K562 (cell line): ENCODE data around the gene SCAP. TPM values are rescaled to one million over a fixed set of nuclear protein-coding genes. Genes with fewer than 3 reads are reported as not detected.

ENCODE experiments used
- FOXJ3 ChIP-seq: sonication (generic); formaldehyde crosslinking; IDR thresholded peaks from 2 replicates; pipeline ENCODE4 v1.4.0; 2020; ENCODE audit warnings: mild to moderate bottlenecking, missing genetic modification reagents
- IRF1 ChIP-seq: sonication (generic); formaldehyde crosslinking; IDR thresholded peaks from 2 replicates; pipeline ENCODE4 v1.8.0; 2022; ENCODE audit warnings: missing genetic modification reagents, mild to moderate bottlenecking, borderline replicate concordance
- MTA2 ChIP-seq: fragments of 450-650 bp; IDR thresholded peaks from 2 replicates; pipeline ENCODE4 v1.6.1; 2016; ENCODE audit warnings: low read depth
- PHF20 ChIP-seq: fragments of 450-650 bp; IDR thresholded peaks from 2 replicates; pipeline ENCODE4 v1.6.1; 2018; ENCODE audit not compliant: partially characterized antibody
- SRSF9 ChIP-seq: fragments of 200-400 bp; formaldehyde crosslinking; IDR thresholded peaks from 2 replicates; pipeline ENCODE4 v1.6.1; 2017; ENCODE audit warnings: low read depth, low read length, borderline replicate concordance
- ZBTB40 ChIP-seq, 2 experiments: fragments of 450-650 bp in 1 of 2; sonication (generic) in 1 of 2; formaldehyde crosslinking in 1 of 2; IDR thresholded peaks; 2 replicates each; pipeline versions ENCODE4 v1.7.1 to v1.9.0; 2016 to 2022; ENCODE audit warnings: inconsistent platforms in 1 of 2, mild to moderate bottlenecking in 1 of 2, missing genetic modification reagents in 1 of 2
- ZNF764 ChIP-seq: fragments of 250-450 bp; sonication (Bioruptor Pico); IDR thresholded peaks from 2 replicates; pipeline ENCODE4 v1.4.0; 2020; ENCODE audit warnings: low read depth, mild to moderate bottlenecking, moderate library complexity
- polyA plus RNA-seq, 8 experiments: library from polyadenylated mRNA; depleted of rRNA in 4 of 8; stranded (reverse) in 5 of 8; unstranded in 3 of 8; fragments of >200 nt; fragmentation: Nextera tagmentation in 2 of 8; fragmentation: Illumina TruSeq in 1 of 8; extraction: Ambion mirVana in 2 of 8; extraction: Trizol in 1 of 8; gene quantifications; 2 replicates each; pipeline versions ENCODE4 v1.2.1 to v1.2.3, GENCODE V29; 2011 to 2014; ENCODE audit warnings: inconsistent platforms in 1 of 8, missing spikeins in 1 of 8
- total RNA-seq, 7 experiments: library from RNA; depleted of rRNA in 6 of 7; stranded (reverse); fragments of >200 nt in 6 of 7; fragmentation: Illumina TruSeq in 2 of 7; extraction: Trizol in 2 of 7; gene quantifications; 2 replicates each; pipeline versions ENCODE4 v1.2.1 to v1.2.3, GENCODE V29; 2011 to 2021; ENCODE audit warnings: low replicate concordance in 1 of 7

Gene SCAP
- total and polyA plus RNA-seq, 9 of the 15 experiments (the other 6 are each of a cell fraction or from before 2014, with no cell fraction given): 2.6 to 104 (median 37.8) TPM

- TF ChIP-seq ZBTB40 (IDR thresholded peaks at IDR 0.05): peak; percentile 33; the same call in 1 of the 2 replicates
- TF ChIP-seq ZBTB40 (CRISPR knock-in tag; IDR thresholded peaks at IDR 0.05): no peak
- peak; percentile 64; the same call in 1 of the 2 replicates for TF ChIP-seq IRF1 (CRISPR knock-in tag)
- peak; percentile 41 for TF ChIP-seq PHF20
- TF ChIP-seq FOXJ3: no peak
- TF ChIP-seq MTA2: 0 out of 2 replicates have a peak, but pooled peaks have one; percentile 13
- TF ChIP-seq SRSF9: no peak
- TF ChIP-seq ZNF764 (CRISPR knock-in tag): peak; percentile 95
- TF ChIP-seq, all 486 proteins: peak for 51
Observed at GRCh38 chr3:47380026-47380600, 95.6 kb downstream of the SCAP start (continued).
